ENCODE results near the gene PNMA8A. TPM values are rescaled to one million over a fixed set of nuclear protein-coding genes. Genes with fewer than 3 reads are reported as not detected.

Gene PNMA8A
- total and polyA plus RNA-seq, 10 of the 15 experiments (the other 5 are each of a cell fraction or from before 2014, with no cell fraction given) = 0.02 to 0.28 (median 0.16) TPM

DNA sequence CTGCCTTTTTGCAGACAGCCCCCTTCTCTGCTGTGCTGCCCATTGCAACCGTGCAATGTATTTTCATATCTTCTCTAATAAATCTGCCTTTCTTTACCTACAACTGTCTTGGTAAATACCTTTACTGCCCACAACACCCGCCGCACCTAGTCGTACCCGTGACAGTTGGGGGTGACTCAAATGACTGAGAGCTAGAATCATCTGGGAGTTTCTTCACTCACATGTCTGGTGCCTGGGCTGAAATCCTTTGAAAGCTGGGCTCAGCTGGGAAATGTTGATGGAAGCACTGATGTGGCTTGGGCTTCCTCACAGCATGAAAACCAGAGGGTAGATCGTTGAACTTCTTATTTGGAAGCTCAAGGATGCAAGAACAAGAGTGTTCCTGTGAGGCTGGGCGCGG lies 2.8 kb upstream of the PNMA8A start (continued):
- no peak for TF ChIP-seq USF1 (IDR thresholded peaks at IDR 0.05; ENCODE audit: borderline replicate concordance, extremely low read length, insufficient read depth, low read depth, low read length)
- no peak for TF ChIP-seq RBBP5 (conservative IDR thresholded peaks at IDR 0.05)
- TF ChIP-seq ZBTB33 (IDR thresholded peaks at IDR 0.05) = no peak
- TF ChIP-seq POLR2A (IDR thresholded peaks at IDR 0.05; ENCODE audit: low read depth, low read length) = no peak
- TF ChIP-seq NFXL1 (IDR thresholded peaks at IDR 0.05; ENCODE audit: borderline replicate concordance) = no peak
- no peak for TF ChIP-seq HDAC2 (IDR thresholded peaks at IDR 0.05)
- TF ChIP-seq POLR2AphosphoS2 (IDR thresholded peaks at IDR 0.05; ENCODE audit: low read depth, low read length) = no peak
- TF ChIP-seq BMI1 (IDR thresholded peaks at IDR 0.05; ENCODE audit: borderline replicate concordance) = no peak
- TF ChIP-seq SIN3A (IDR thresholded peaks at IDR 0.05; ENCODE audit: low read depth, low read length) = no peak

- Histone ChIP-seq H3K79me2 (ENCODE audit: control insufficient read depth, insufficient read depth, low read length) (no peaks in the 10 kb centered on the region), H2AFZ (ENCODE audit: control insufficient read depth, low read depth, low read length) (no peak overlapping the region), H3K9ac (ENCODE audit: control insufficient read depth, insufficient read depth, low read length) (no peak overlapping the region), H3K27ac (ENCODE audit: control insufficient read depth, insufficient read depth) (no peak overlapping the region), H3K9me3 (replicated peaks; ENCODE audit: control insufficient read depth, insufficient read depth, low read length) (no peaks in the 10 kb centered on the region), H3K4me1 (ENCODE audit: control insufficient read depth, insufficient read depth, low read length) (peaks cover 4% of the 10 kb centered on the region), H3K27me3 (replicated peaks in 1 of 2; ENCODE audit: control insufficient read depth in 2 of 2, insufficient read depth in 2 of 2, low read length in 1 of 2) (peaks cover 3 to 16% of the 10 kb centered on the region in 2 experiments), H3K4me2 (ENCODE audit: control insufficient read depth, insufficient read depth) (no peak overlapping the region), H3K36me3 (ENCODE audit: control insufficient read depth in 2 of 2, insufficient read depth in 2 of 2, low read length in 1 of 2) (no peaks in the 10 kb centered on the region), H3K4me3 (no peak overlapping the region), H4K20me1 (ENCODE audit: control insufficient read depth, insufficient read depth) (no peaks in the 10 kb centered on the region)
- ATAC-seq (no peak), DNase-seq (ENCODE audit: low read depth, low spot score) (no peak), FAIRE-seq (no peak)
- intact Hi-C loops (cut with micrococcal nuclease; ENCODE audit: unreplicated experiment) (no loop called here), in situ Hi-C loops (cut with MboI) (no loop called here)
- ChIA-PET CTCF (interaction anchor here (1.5 kb wide), 1 partner anchor 444 kb away, joined by 3 read pairs; no protein-coding TSS in a partner anchor), RAD21 (ENCODE audit: unreplicated experiment) (no interaction called here), POLR2A (no interaction called here), SMC1A (ENCODE audit: uncharacterized antibody, unreplicated experiment) (no interaction called here)
- BruUV-seq (replicated peaks) = no TSS peak
- 59% methylated on average over 4 of the region's 4 CpGs for WGBS (ENCODE audit: insufficient coverage, insufficient replicate concordance, low lambda C conversion rate, missing lambda C conversion rate)
- TF ChIP-seq ATF3 (IDR thresholded peaks at IDR 0.05; ENCODE audit: borderline replicate concordance, extremely low read depth, low read depth, low read length) = no peak
- no peak for TF ChIP-seq SUPT20H (IDR thresholded peaks at IDR 0.05; ENCODE audit: borderline replicate concordance, control insufficient read depth, low read depth, low read length)
- no peak for TF ChIP-seq SMARCA5 (IDR thresholded peaks at IDR 0.05)
- TF ChIP-seq CEBPB (IDR thresholded peaks at IDR 0.05; ENCODE audit: borderline replicate concordance in 1 of 2, low read depth in 2 of 2, low read length in 2 of 2) = no peak
- TF ChIP-seq, protein P1, sequence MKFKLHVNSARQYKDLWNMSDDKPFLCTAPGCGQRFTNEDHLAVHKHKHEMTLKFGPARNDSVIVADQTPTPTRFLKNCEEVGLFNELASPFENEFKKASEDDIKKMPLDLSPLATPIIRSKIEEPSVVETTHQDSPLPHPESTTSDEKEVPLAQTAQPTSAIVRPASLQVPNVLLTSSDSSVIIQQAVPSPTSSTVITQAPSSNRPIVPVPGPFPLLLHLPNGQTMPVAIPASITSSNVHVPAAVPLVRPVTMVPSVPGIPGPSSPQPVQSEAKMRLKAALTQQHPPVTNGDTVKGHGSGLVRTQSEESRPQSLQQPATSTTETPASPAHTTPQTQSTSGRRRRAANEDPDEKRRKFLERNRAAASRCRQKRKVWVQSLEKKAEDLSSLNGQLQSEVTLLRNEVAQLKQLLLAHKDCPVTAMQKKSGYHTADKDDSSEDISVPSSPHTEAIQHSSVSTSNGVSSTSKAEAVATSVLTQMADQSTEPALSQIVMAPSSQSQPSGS (IDR thresholded peaks at IDR 0.05; ENCODE audit: low read length) = no peak
- TF ChIP-seq CBX5 (IDR thresholded peaks at IDR 0.05; ENCODE audit: low read depth) = no peak
- no peak for TF ChIP-seq RELB (IDR thresholded peaks at IDR 0.05; ENCODE audit: low read depth)
- TF ChIP-seq TAF1 (IDR thresholded peaks at IDR 0.05; ENCODE audit: borderline replicate concordance, low read depth, low read length) = no peak
Measured at GRCh38 chr19:46472592-46472991, 1.2 kb upstream of the PNMA8A start.

All from GM12878 (cell line).